Measurements from ENCODE around the gene IPO7. TPM values are rescaled to one million over a fixed set of nuclear protein-coding genes. Genes with fewer than 3 reads are reported as not detected.

IPO7 gene
- total and polyA plus RNA-seq, 4 donors = 6.4 to 47.1 (median 32.2) TPM

GRCh38 chr11:9428706-9429105 is 44.3 kb downstream of the IPO7 start:
- DNase-seq (ENCODE audit: low spot score) = no peak
- H3K27ac ChIP-seq (ENCODE audit: low read depth in 1 of 2, low read length in 2 of 2) = no peak overlapping the region
- H3K9me3 ChIP-seq (ENCODE audit: control insufficient read depth in 4 of 4, low read length in 3 of 4) = no peaks in the 10 kb centered on the region
- no peak overlapping the region for H3K9ac ChIP-seq (ENCODE audit: low read depth in 1 of 2, low read length in 2 of 2)
- H3K36me3 ChIP-seq (ENCODE audit: control insufficient read depth in 4 of 4, insufficient read depth in 3 of 4, low read depth in 1 of 4, low read length in 3 of 4) = peaks cover 15 to 76% (median 54%) of the 10 kb centered on the region in 4 donors
- no peak overlapping the region for H3K4me3 ChIP-seq (ENCODE audit: low read depth in 1 of 3, low read length in 3 of 3)
- no peak for TF ChIP-seq YY1 (IDR thresholded peaks at IDR 0.05)
- TF ChIP-seq TAF1 (conservative IDR thresholded peaks at IDR 0.05) = no peak
- no peak for TF ChIP-seq FOXA2 (IDR thresholded peaks at IDR 0.05)
- peak; percentile 21 to 43 for TF ChIP-seq HNF4A (conservative IDR thresholded peaks at IDR 0.05)
- TF ChIP-seq GABPA (IDR thresholded peaks at IDR 0.05 in 1 of 2, conservative IDR thresholded peaks at IDR 0.05 in 1 of 2) = no peak
- TF ChIP-seq RAD21 (IDR thresholded peaks at IDR 0.05) = peak in 1 of 2 donors; percentile 11
- no peak for TF ChIP-seq SP1 (IDR thresholded peaks at IDR 0.05)
- peak in 1 of 2 donors; percentile 13 for TF ChIP-seq RXRA (IDR thresholded peaks at IDR 0.05)
- no peaks in the 10 kb centered on the region for H3K27me3 ChIP-seq (ENCODE audit: control insufficient read depth in 4 of 4, insufficient read depth in 4 of 4, low read length in 3 of 4)
- WGBS = 33% methylated on average over 1 of the region's 1 CpG
- H3K4me1 ChIP-seq (ENCODE audit: control insufficient read depth in 4 of 4, insufficient read depth in 4 of 4, low read length in 3 of 4) = peaks cover 0 to 4% (median 0%) of the 10 kb centered on the region in 4 donors

GRCh38 chr11:9438611-9439010 is 54.2 kb downstream of the IPO7 start:
- WGBS = 94% methylated on average over 4 of the region's 4 CpGs
- H3K4me1 ChIP-seq (ENCODE audit: control insufficient read depth in 4 of 4, insufficient read depth in 4 of 4, low read length in 3 of 4) = no peaks in the 10 kb centered on the region
- no peaks in the 10 kb centered on the region for H3K27me3 ChIP-seq (ENCODE audit: control insufficient read depth in 4 of 4, insufficient read depth in 4 of 4, low read length in 3 of 4)
- no peaks in the 10 kb centered on the region for H3K9me3 ChIP-seq (ENCODE audit: control insufficient read depth in 4 of 4, low read length in 3 of 4)
- TF ChIP-seq ZBTB33 (IDR thresholded peaks at IDR 0.05) (no peak), FOXA2 (IDR thresholded peaks at IDR 0.05) (no peak), ATF3 (IDR thresholded peaks at IDR 0.05) (no peak), YY1 (IDR thresholded peaks at IDR 0.05) (no peak), REST (IDR thresholded peaks at IDR 0.05) (no peak), RXRA (IDR thresholded peaks at IDR 0.05) (no peak), CTCF (IDR thresholded peaks at IDR 0.05; ENCODE audit: low read depth, low read length, missing input control) (no peak), MAX (IDR thresholded peaks at IDR 0.05) (no peak), RAD21 (IDR thresholded peaks at IDR 0.05) (no peak), GABPA (IDR thresholded peaks at IDR 0.05 in 1 of 2, conservative IDR thresholded peaks at IDR 0.05 in 1 of 2) (no peak), SP1 (IDR thresholded peaks at IDR 0.05) (no peak), JUND (IDR thresholded peaks at IDR 0.05) (no peak), HNF4A (conservative IDR thresholded peaks at IDR 0.05) (no peak), EGR1 (IDR thresholded peaks at IDR 0.05; ENCODE audit: low read depth in 2 of 2) (no peak), FOXA1 (IDR thresholded peaks at IDR 0.05) (no peak), NR2F2 (IDR thresholded peaks at IDR 0.05) (no peak), TAF1 (conservative IDR thresholded peaks at IDR 0.05) (no peak), HNF4G (IDR thresholded peaks at IDR 0.05) (no peak)
- DNase-seq (ENCODE audit: low spot score) = no peak
- no peak overlapping the region for H3K4me3 ChIP-seq (ENCODE audit: low read depth in 1 of 3, low read length in 3 of 3)
- no peak overlapping the region for H3K27ac ChIP-seq (ENCODE audit: low read depth in 1 of 2, low read length in 2 of 2)
- peaks cover 11 to 76% (median 49%) of the 10 kb centered on the region in 4 donors for H3K36me3 ChIP-seq (ENCODE audit: control insufficient read depth in 4 of 4, insufficient read depth in 3 of 4, low read depth in 1 of 4, low read length in 3 of 4)
- H3K9ac ChIP-seq (ENCODE audit: low read depth in 1 of 2, low read length in 2 of 2) = no peak overlapping the region
